ENCODE data around the gene HAS3. TPM values are rescaled to one million over a fixed set of nuclear protein-coding genes. Genes with fewer than 3 reads are reported as not detected.

Gene HAS3
- total and polyA plus RNA-seq, 2 donors (not counting 3 experiments of a cell fraction or from before 2014, with no cell fraction given), result 1.5 to 1.8 TPM

GRCh38 chr16:69166221-69166833 is 60.9 kb downstream of the HAS3 start:
- H3K79me2 ChIP-seq (ENCODE audit: control insufficient read depth, insufficient read depth, low read length), result no peaks in the 10 kb centered on the region
- POLR2A ChIA-PET, result interaction anchor here (1.0 kb wide), 1 partner anchor 9 kb away, joined by 3 read pairs; no protein-coding TSS in a partner anchor
- TF ChIP-seq POLR2A (IDR thresholded peaks at IDR 0.05; ENCODE audit: low read depth, low read length), result no peak
- TF ChIP-seq JUN (IDR thresholded peaks at IDR 0.05; ENCODE audit: borderline replicate concordance, insufficient read depth, insufficient read length, low read depth), result no peak
- no peak for TF ChIP-seq EZH2 (IDR thresholded peaks at IDR 0.05; ENCODE audit: borderline replicate concordance, low read depth, low read length, severe bottlenecking)
- TF ChIP-seq POLR2AphosphoS5 (IDR thresholded peaks at IDR 0.05; ENCODE audit: insufficient read depth, low read depth, low read length), result peak; percentile 32
- peak; percentile 53 for TF ChIP-seq FOS (IDR thresholded peaks at IDR 0.05; ENCODE audit: borderline replicate concordance, insufficient read depth, low read length)
- TF ChIP-seq, protein P1, sequence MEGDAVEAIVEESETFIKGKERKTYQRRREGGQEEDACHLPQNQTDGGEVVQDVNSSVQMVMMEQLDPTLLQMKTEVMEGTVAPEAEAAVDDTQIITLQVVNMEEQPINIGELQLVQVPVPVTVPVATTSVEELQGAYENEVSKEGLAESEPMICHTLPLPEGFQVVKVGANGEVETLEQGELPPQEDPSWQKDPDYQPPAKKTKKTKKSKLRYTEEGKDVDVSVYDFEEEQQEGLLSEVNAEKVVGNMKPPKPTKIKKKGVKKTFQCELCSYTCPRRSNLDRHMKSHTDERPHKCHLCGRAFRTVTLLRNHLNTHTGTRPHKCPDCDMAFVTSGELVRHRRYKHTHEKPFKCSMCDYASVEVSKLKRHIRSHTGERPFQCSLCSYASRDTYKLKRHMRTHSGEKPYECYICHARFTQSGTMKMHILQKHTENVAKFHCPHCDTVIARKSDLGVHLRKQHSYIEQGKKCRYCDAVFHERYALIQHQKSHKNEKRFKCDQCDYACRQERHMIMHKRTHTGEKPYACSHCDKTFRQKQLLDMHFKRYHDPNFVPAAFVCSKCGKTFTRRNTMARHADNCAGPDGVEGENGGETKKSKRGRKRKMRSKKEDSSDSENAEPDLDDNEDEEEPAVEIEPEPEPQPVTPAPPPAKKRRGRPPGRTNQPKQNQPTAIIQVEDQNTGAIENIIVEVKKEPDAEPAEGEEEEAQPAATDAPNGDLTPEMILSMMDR (IDR thresholded peaks at IDR 0.05; ENCODE audit: extremely low read depth in 1 of 2, insufficient read depth in 1 of 2, low read depth in 1 of 2, low read length in 2 of 2), result no peak
- no peaks in the 10 kb centered on the region for H3K9me1 ChIP-seq (replicated peaks; ENCODE audit: control insufficient read depth, extremely low read depth, insufficient read depth, low read length)
- H4K20me1 ChIP-seq (replicated peaks; ENCODE audit: control insufficient read depth, extremely low read depth, insufficient read depth, low read length), result no peaks in the 10 kb centered on the region
- H3K27ac ChIP-seq (ENCODE audit: insufficient read depth, low read depth, low read length), result peak overlapping the region; percentile 43
- no peak overlapping the region for H3K9ac ChIP-seq (replicated peaks; ENCODE audit: extremely low read depth, insufficient read depth, low read length)
- peaks cover 39% of the 10 kb centered on the region for H3K4me1 ChIP-seq (ENCODE audit: control insufficient read depth, extremely low read depth, insufficient read depth, low read length)
- DNase-seq (ENCODE audit: low read depth, low spot score), result peak; percentile 49
- H3K27me3 ChIP-seq (ENCODE audit: control insufficient read depth in 2 of 2, insufficient read depth in 2 of 2, low read length in 2 of 2), result no peaks in the 10 kb centered on the region
- no peak overlapping the region for H2AFZ ChIP-seq (ENCODE audit: low read depth, low read length)
- H3K9me3 ChIP-seq (replicated peaks; ENCODE audit: control insufficient read depth, insufficient read depth, low read length), result no peaks in the 10 kb centered on the region
- peak overlapping the region; percentile 61 for H3K4me2 ChIP-seq (ENCODE audit: insufficient read depth, low read length)
- no TSS peak for BruUV-seq (replicated peaks)
- dilution Hi-C loops (cut with MboI; ENCODE audit: extremely low pct_ligation_motif_present, low sequenced_read_pairs) (no loop called here), intact Hi-C loops (cut with micrococcal nuclease) (loop anchor here (5.0 kb wide), 1 partner anchor 121 kb away; no protein-coding TSS in a partner anchor)
- CTCF ChIA-PET, result interaction anchor here (0.8 to 4.9 kb wide), 14 partner anchors 10 to 122 kb away, joined by 3 to 49 read pairs (median 6); partner anchors contain the start of gene SNTB2
- peaks cover 3 to 12% of the 10 kb centered on the region in 2 experiments for H3K36me3 ChIP-seq (ENCODE audit: control insufficient read depth in 2 of 2, extremely low read depth in 1 of 2, insufficient read depth in 2 of 2, low read length in 2 of 2)
- FAIRE-seq, result peak; percentile 79
- H3K4me3 ChIP-seq (replicated peaks in 1 of 3; ENCODE audit: insufficient read depth in 1 of 3, low read depth in 1 of 3, low read length in 3 of 3), result no peak overlapping the region
